ENCODE data around the gene POLR1G.
"Not testable (repeated sequence)": the region's sequence is repeated elsewhere in the genome, so short reads cannot be mapped to it uniquely, and the experiment has no call there.

POLR1G gene

GRCh38 chr19:45424191-45425058, 18.0 kb downstream of the POLR1G start:
- Histone ChIP-seq H3K9ac (ENCODE audit: low read depth, low read length) (peak overlapping the region; percentile 90), H3K36me3 (ENCODE audit: insufficient read depth, low read length) (peaks cover 20% of the 10 kb centered on the region), H3K4me1 (ENCODE audit: control insufficient read depth, insufficient read depth, low read length) (peaks cover 54% of the 10 kb centered on the region), H3K9me3 (replicated peaks; ENCODE audit: low read length) (no peaks in the 10 kb centered on the region), H3K27me3 (ENCODE audit: control insufficient read depth, insufficient read depth, low read length) (no peaks in the 10 kb centered on the region), H3K4me2 (ENCODE audit: low read length) (peak overlapping the region; percentile 87), H3K4me3 (ENCODE audit: low read length) (peak overlapping the region; percentile 82)

GRCh38 chr19:45428384-45429231, 22.2 kb downstream of the POLR1G start:
- Histone ChIP-seq H3K4me2 (ENCODE audit: low read length) (peak overlapping the region; percentile 97), H3K4me1 (ENCODE audit: control insufficient read depth, insufficient read depth, low read length) (peaks cover 37% of the 10 kb centered on the region), H3K9ac (ENCODE audit: low read depth, low read length) (peak overlapping the region; percentile 92), H3K27me3 (ENCODE audit: control insufficient read depth, insufficient read depth, low read length) (no peaks in the 10 kb centered on the region), H3K4me3 (ENCODE audit: low read length) (peak overlapping the region; percentile 75), H3K36me3 (ENCODE audit: insufficient read depth, low read length) (no peaks in the 10 kb centered on the region), H3K9me3 (replicated peaks; ENCODE audit: low read length) (no peaks in the 10 kb centered on the region)

- not testable (repeated sequence) for H3K4me3 ChIP-seq (ENCODE audit: low read length); H3K9me3 ChIP-seq (replicated peaks; ENCODE audit: low read length); H3K4me2 ChIP-seq (ENCODE audit: low read length); H3K27me3 ChIP-seq (ENCODE audit: control insufficient read depth, insufficient read depth, low read length); H3K36me3 ChIP-seq (ENCODE audit: insufficient read depth, low read length); H3K9ac ChIP-seq (ENCODE audit: low read depth, low read length)
- peaks cover 26% of the 10 kb centered on the region for H3K4me1 ChIP-seq (ENCODE audit: control insufficient read depth, insufficient read depth, low read length)
These were observed 23.5 kb downstream of the POLR1G start for GRCh38 chr19:45429896-45430295.

GRCh38 chr19:45431008-45431407, 24.6 kb downstream of the POLR1G start:
- H3K4me2 ChIP-seq (ENCODE audit: low read length); H3K9ac ChIP-seq (ENCODE audit: low read depth, low read length); H3K9me3 ChIP-seq (replicated peaks; ENCODE audit: low read length); H3K4me3 ChIP-seq (ENCODE audit: low read length); H3K36me3 ChIP-seq (ENCODE audit: insufficient read depth, low read length); H3K27me3 ChIP-seq (ENCODE audit: control insufficient read depth, insufficient read depth, low read length): not testable (repeated sequence)
- peaks cover 16% of the 10 kb centered on the region for H3K4me1 ChIP-seq (ENCODE audit: control insufficient read depth, insufficient read depth, low read length)

- H3K4me3 ChIP-seq (ENCODE audit: low read length); H3K9me3 ChIP-seq (replicated peaks; ENCODE audit: low read length); H3K9ac ChIP-seq (ENCODE audit: low read depth, low read length); H3K4me2 ChIP-seq (ENCODE audit: low read length); H3K27me3 ChIP-seq (ENCODE audit: control insufficient read depth, insufficient read depth, low read length); H3K36me3 ChIP-seq (ENCODE audit: insufficient read depth, low read length): not testable (repeated sequence)
- H3K4me1 ChIP-seq (ENCODE audit: control insufficient read depth, insufficient read depth, low read length) = peaks cover 12% of the 10 kb centered on the region
These were observed 26.1 kb downstream of the POLR1G start for GRCh38 chr19:45432543-45432942.

- Histone ChIP-seq H3K9me3 (replicated peaks; ENCODE audit: low read length) (no peaks in the 10 kb centered on the region), H3K36me3 (ENCODE audit: insufficient read depth, low read length) (no peaks in the 10 kb centered on the region), H3K4me3 (ENCODE audit: low read length) (no peak overlapping the region), H3K4me2 (ENCODE audit: low read length) (no peak overlapping the region), H3K27me3 (ENCODE audit: control insufficient read depth, insufficient read depth, low read length) (no peaks in the 10 kb centered on the region), H3K9ac (ENCODE audit: low read depth, low read length) (no peak overlapping the region), H3K4me1 (ENCODE audit: control insufficient read depth, insufficient read depth, low read length) (peaks cover 16% of the 10 kb centered on the region)
These were observed 30.9 kb downstream of the POLR1G start for GRCh38 chr19:45437328-45437727.

GRCh38 chr19:45439190-45439568, 32.7 kb downstream of the POLR1G start:
- H3K27me3 ChIP-seq (ENCODE audit: control insufficient read depth, insufficient read depth, low read length) = no peaks in the 10 kb centered on the region
- no peaks in the 10 kb centered on the region for H3K9me3 ChIP-seq (replicated peaks; ENCODE audit: low read length)
- no peaks in the 10 kb centered on the region for H3K36me3 ChIP-seq (ENCODE audit: insufficient read depth, low read length)
- H3K4me2 ChIP-seq (ENCODE audit: low read length) = peak overlapping the region; percentile 84
- H3K9ac ChIP-seq (ENCODE audit: low read depth, low read length) = peak overlapping the region; percentile 95
- peak overlapping the region; percentile 90 for H3K4me3 ChIP-seq (ENCODE audit: low read length)
- H3K4me1 ChIP-seq (ENCODE audit: control insufficient read depth, insufficient read depth, low read length) = peaks cover 29% of the 10 kb centered on the region

- Histone ChIP-seq H3K9ac (ENCODE audit: low read depth, low read length) (peak overlapping the region; percentile 95), H3K4me1 (ENCODE audit: control insufficient read depth, insufficient read depth, low read length) (peaks cover 34% of the 10 kb centered on the region), H3K27me3 (ENCODE audit: control insufficient read depth, insufficient read depth, low read length) (no peaks in the 10 kb centered on the region), H3K36me3 (ENCODE audit: insufficient read depth, low read length) (no peaks in the 10 kb centered on the region), H3K4me3 (ENCODE audit: low read length) (peak overlapping the region; percentile 90), H3K9me3 (replicated peaks; ENCODE audit: low read length) (no peaks in the 10 kb centered on the region), H3K4me2 (ENCODE audit: low read length) (peak overlapping the region; percentile 84)
These were observed 33.3 kb downstream of the POLR1G start for GRCh38 chr19:45439569-45440258.

GRCh38 chr19:45440259-45440638, 33.8 kb downstream of the POLR1G start:
- Histone ChIP-seq H3K4me2 (ENCODE audit: low read length) (peak overlapping the region; percentile 84), H3K27me3 (ENCODE audit: control insufficient read depth, insufficient read depth, low read length) (no peaks in the 10 kb centered on the region), H3K4me1 (ENCODE audit: control insufficient read depth, insufficient read depth, low read length) (peaks cover 35% of the 10 kb centered on the region), H3K36me3 (ENCODE audit: insufficient read depth, low read length) (no peaks in the 10 kb centered on the region), H3K9me3 (replicated peaks; ENCODE audit: low read length) (no peaks in the 10 kb centered on the region), H3K9ac (ENCODE audit: low read depth, low read length) (peak overlapping the region; percentile 95), H3K4me3 (ENCODE audit: low read length) (peak overlapping the region; percentile 90)

- Histone ChIP-seq H3K27me3 (ENCODE audit: control insufficient read depth, insufficient read depth, low read length) (no peaks in the 10 kb centered on the region), H3K4me3 (ENCODE audit: low read length) (no peak overlapping the region), H3K9me3 (replicated peaks; ENCODE audit: low read length) (no peaks in the 10 kb centered on the region), H3K36me3 (ENCODE audit: insufficient read depth, low read length) (no peaks in the 10 kb centered on the region), H3K4me2 (ENCODE audit: low read length) (no peak overlapping the region), H3K9ac (ENCODE audit: low read depth, low read length) (peak overlapping the region; percentile 95), H3K4me1 (ENCODE audit: control insufficient read depth, insufficient read depth, low read length) (peaks cover 35% of the 10 kb centered on the region)
These were observed 34.6 kb downstream of the POLR1G start for GRCh38 chr19:45440873-45441654.

GRCh38 chr19:45442408-45442777, 35.9 kb downstream of the POLR1G start:
- H3K4me3 ChIP-seq (ENCODE audit: low read length) = no peak overlapping the region
- H3K9me3 ChIP-seq (replicated peaks; ENCODE audit: low read length) = no peaks in the 10 kb centered on the region
- H3K36me3 ChIP-seq (ENCODE audit: insufficient read depth, low read length) = no peaks in the 10 kb centered on the region
- no peaks in the 10 kb centered on the region for H3K27me3 ChIP-seq (ENCODE audit: control insufficient read depth, insufficient read depth, low read length)
- peak overlapping the region; percentile 81 for H3K9ac ChIP-seq (ENCODE audit: low read depth, low read length)
- H3K4me1 ChIP-seq (ENCODE audit: control insufficient read depth, insufficient read depth, low read length) = peaks cover 35% of the 10 kb centered on the region
- H3K4me2 ChIP-seq (ENCODE audit: low read length) = no peak overlapping the region

Data from skeletal muscle satellite cell (primary cell).